HepG2 (cell line): ENCODE data around the gene FAM131A. TPM values are rescaled to one million over a fixed set of nuclear protein-coding genes. Genes with fewer than 3 reads are reported as not detected.

ENCODE experiments used
- ATAC-seq: fragments of 200-7000 bp; cut with Tn5 transposase; 3 replicates; pipeline ENCODE4 v1.9.1; 2020; ENCODE audit warnings: mild to moderate bottlenecking, moderate library complexity
- BruUV-seq: library from RNA; stranded (reverse); fragments of 400-500 nt; replicated peaks from 2 replicates; lab custom pipeline; 2021; lab: Mats Ljungman, UMichigan
- CTCF ChIA-PET: fragments of 300-600 bp; formaldehyde crosslinking; extraction: SDS; loops from one replicate; lab custom pipeline; 2021; ENCODE audit warnings: low total read pairs, inconsistent platforms, low intra/inter-chr PET ratio; lab: Yijun Ruan, JAX
- POLR2A ChIA-PET: fragments of 350-600 bp; sonication (Branson Sonifier 250); formaldehyde crosslinking; loops from one replicate; lab custom pipeline; 2020; ENCODE audit warnings: antibody characterized with exemption, inconsistent platforms; lab: Yijun Ruan, JAX
- DNase-seq: peaks from one replicate; pipeline ENCODE4 v3.0.0-alpha.2; 2015; ENCODE audit warnings: low spot score
- FAIRE-seq: peaks from 3 replicates; lab custom pipeline; 2011; peaks lifted over from hg19 to GRCh38; lab: Jason Lieb, UNC
- H2AFZ ChIP-seq: one replicate; pipeline ENCODE4 v1.6.1; 2011; ENCODE audit warnings: low read length, inconsistent platforms
- H3K27ac ChIP-seq: fragments of 300-600 bp; 3 replicates; pipeline ENCODE4 v1.8.0; 2011; ENCODE audit warnings: mixed run types, mild to moderate bottlenecking, mixed read lengths, low read length, inconsistent platforms; ENCODE audit not compliant: insufficient read depth; ENCODE audit errors: extremely low read length
- H3K27me3 ChIP-seq, 2 experiments: fragments of 200-600 bp in 1 of 2; 2 replicates in 1 of 2; 3 replicates in 1 of 2; pipeline versions ENCODE4 v1.6.0 to v1.8.0; 2011; ENCODE audit warnings: low read length in 2 of 2, mild to moderate bottlenecking in 2 of 2, moderate library complexity in 2 of 2, inconsistent platforms in 1 of 2; ENCODE audit not compliant: insufficient read depth in 2 of 2, control insufficient read depth in 1 of 2
- H3K36me3 ChIP-seq, 2 experiments: fragments of 200-600 bp in 1 of 2; replicated peaks in 1 of 2; 2 replicates in 1 of 2; 3 replicates in 1 of 2; pipeline versions ENCODE4 v1.5.1 to v1.8.0; 2011; ENCODE audit warnings: low read length in 2 of 2, inconsistent platforms in 1 of 2; ENCODE audit not compliant: insufficient read depth in 2 of 2, control insufficient read depth in 1 of 2
- H3K4me1 ChIP-seq: 2 replicates; pipeline ENCODE4 v1.5.1; 2012; ENCODE audit warnings: low read length, inconsistent platforms; ENCODE audit not compliant: insufficient read depth
- H3K4me2 ChIP-seq: 2 replicates; pipeline ENCODE4 v1.6.0; 2011; ENCODE audit warnings: low read depth, low read length, inconsistent platforms
- H3K4me3 ChIP-seq, 3 experiments: fragments of 200-600 bp in 1 of 3; sonication (generic), shearing (Covaris generic) in 1 of 3; replicated peaks in 1 of 3; 2 replicates each; pipeline ENCODE4 v1.5.1; 2011 to 2016; ENCODE audit warnings: low read length in 3 of 3, inconsistent platforms in 2 of 3, low read depth in 2 of 3, mild to moderate bottlenecking in 2 of 3, control low read depth in 1 of 3, mixed read lengths in 1 of 3; ENCODE audit not compliant: insufficient read depth in 1 of 3
- H3K79me2 ChIP-seq: one replicate; pipeline ENCODE4 v1.6.1; 2011; ENCODE audit warnings: low read length, inconsistent platforms; ENCODE audit not compliant: insufficient read depth
- H3K9ac ChIP-seq: 2 replicates; pipeline ENCODE4 v1.6.0; 2011; ENCODE audit warnings: mild to moderate bottlenecking, low read depth, low read length, inconsistent platforms; ENCODE audit not compliant: insufficient read depth
- H3K9me3 ChIP-seq: 2 replicates; pipeline ENCODE4 v1.5.1; 2012; ENCODE audit warnings: mild to moderate bottlenecking, low read length
- H4K20me1 ChIP-seq: 2 replicates; pipeline ENCODE4 v1.6.0; 2011; ENCODE audit warnings: inconsistent platforms, mild to moderate bottlenecking, low read length, moderate library complexity; ENCODE audit not compliant: insufficient read depth
- GFI1 ChIP-seq: sonication (generic); formaldehyde crosslinking; IDR thresholded peaks from 2 replicates; pipeline ENCODE4 v1.5.0; 2020; ENCODE audit warnings: missing genetic modification reagents, mild to moderate bottlenecking, borderline replicate concordance
- YY1 ChIP-seq: IDR thresholded peaks from 2 replicates; pipeline ENCODE4 v1.6.1; 2011; ENCODE audit warnings: low read length, low read depth, moderate library complexity, mild to moderate bottlenecking; ENCODE audit not compliant: insufficient read depth, insufficient replicate concordance
- ZNF296 ChIP-seq: sonication (generic); formaldehyde crosslinking; conservative IDR thresholded peaks from 2 replicates; pipeline ENCODE4 v1.5.0; 2020; ENCODE audit warnings: mild to moderate bottlenecking, missing genetic modification reagents
- ZNF333 ChIP-seq: sonication (generic); formaldehyde crosslinking; IDR thresholded peaks from 2 replicates; pipeline ENCODE4 v1.4.0; 2020; ENCODE audit warnings: mild to moderate bottlenecking, missing genetic modification reagents, borderline replicate concordance
- ZNF777 ChIP-seq: sonication (generic); formaldehyde crosslinking; IDR thresholded peaks from 2 replicates; pipeline ENCODE4 v1.4.0; 2020; ENCODE audit warnings: missing genetic modification reagents
- WGBS: methylation state at CpG from one replicate; pipeline ENCODE4 v1.1.6; 2017; ENCODE audit warnings: low lambda C conversion rate; 5-methylcytosine and 5-hydroxymethylcytosine counted together
- in situ Hi-C: cut with HindIII; loops from 2 replicates; pipeline ENCODE4 v1.10.0; 2017; ENCODE audit warnings: low pct_unique_long_range_greater_than_20kb; ENCODE audit not compliant: extremely low pct_ligation_motif_present
- intact Hi-C: fragments of 100-400 bp; cut with micrococcal nuclease; formaldehyde crosslinking; loops from one replicate; pipeline ENCODE4 v1.10.0; 2022; ENCODE audit not compliant: unreplicated experiment
- polyA plus RNA-seq, 8 experiments: library from polyadenylated mRNA; depleted of rRNA in 3 of 8; stranded (reverse) in 7 of 8; unstranded in 1 of 8; fragments of >200 nt; fragmentation: Illumina TruSeq in 4 of 8; extraction: Trizol in 4 of 8; gene quantifications; 2 replicates each; pipeline versions ENCODE4 v1.2.1 to v1.2.3, GENCODE V29; 2011 to 2016; ENCODE audit warnings: low read depth in 4 of 8, missing spikeins in 1 of 8, mixed read lengths in 1 of 8; ENCODE audit not compliant: insufficient read depth in 1 of 8
- total RNA-seq, 5 experiments: library from RNA; depleted of rRNA; stranded (reverse); fragments of >200 nt; fragmentation: Illumina TruSeq; extraction: Trizol; gene quantifications; 2 replicates each; pipeline ENCODE4 v1.2.3, GENCODE V29; 2016; ENCODE audit warnings: low read depth in 1 of 5
- TF ChIP-seq, protein P1 (sequence below): fragments of 450-650 bp; IDR thresholded peaks from 2 replicates; pipeline ENCODE4 v1.6.1; 2017

FAM131A gene
- total and polyA plus RNA-seq, 2 of the 13 experiments (the other 11 are each of a cell fraction or from before 2014, with no cell fraction given), result 9.2 to 9.3 TPM

DNA sequence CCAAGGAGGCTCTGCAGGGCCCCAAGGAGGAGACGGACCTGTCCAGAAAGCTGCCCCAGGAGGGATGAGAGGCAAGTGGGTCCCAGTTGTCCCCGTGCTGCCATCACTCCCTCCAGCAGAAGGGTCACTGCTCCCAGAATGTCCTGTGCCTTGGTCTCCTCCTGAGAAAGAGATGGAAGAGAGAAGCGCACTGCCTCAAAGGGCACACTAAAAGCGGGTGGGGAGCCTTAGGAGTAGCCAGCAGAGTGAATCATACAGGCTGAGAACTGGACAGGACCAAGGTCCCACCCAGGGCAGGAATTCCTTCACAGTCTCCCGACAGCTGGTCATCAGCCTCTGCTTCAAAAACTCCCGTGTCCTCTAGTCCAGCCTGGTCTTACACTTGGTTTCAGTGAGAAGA is 36.0 kb downstream of the FAM131A start:
- Histone ChIP-seq H3K36me3 (peaks cover 11 to 43% of the 10 kb centered on the region in 2 experiments), H3K9me3 (no peaks in the 10 kb centered on the region), H3K27me3 (no peaks in the 10 kb centered on the region; a peak in 1 of 5 replicates), H4K20me1 (peaks cover 11% of the 10 kb centered on the region), H2AFZ (no peak overlapping the region), H3K4me2 (no peak overlapping the region), H3K79me2 (peaks cover 15% of the 10 kb centered on the region), H3K4me1 (peaks cover 29% of the 10 kb centered on the region), H3K4me3 (no peak overlapping the region), H3K27ac (no peak overlapping the region), H3K9ac (no peak overlapping the region)
- no peak for DNase-seq
- ChIA-PET POLR2A (interaction anchor here (2.5 to 3.5 kb wide), 2 partner anchors 11 to 44 kb away, joined by 7 to 18 read pairs; partner anchors contain the start of genes CLCN2 and POLR2H), CTCF (no interaction called here)
- intact Hi-C loops (loop anchor here (5.0 kb wide), 1 partner anchor 1206 kb away; no protein-coding TSS in a partner anchor), in situ Hi-C loops (loop anchor here (10.0 kb wide), 2 partner anchors 91 to 141 kb away; no protein-coding TSS in a partner anchor)
- no peak for ATAC-seq
- TF ChIP-seq ZNF777 (CRISPR knock-in tag) (no peak), GFI1 (CRISPR knock-in tag) (no peak), ZNF333 (CRISPR knock-in tag) (no peak)
- TF ChIP-seq, protein P1, sequence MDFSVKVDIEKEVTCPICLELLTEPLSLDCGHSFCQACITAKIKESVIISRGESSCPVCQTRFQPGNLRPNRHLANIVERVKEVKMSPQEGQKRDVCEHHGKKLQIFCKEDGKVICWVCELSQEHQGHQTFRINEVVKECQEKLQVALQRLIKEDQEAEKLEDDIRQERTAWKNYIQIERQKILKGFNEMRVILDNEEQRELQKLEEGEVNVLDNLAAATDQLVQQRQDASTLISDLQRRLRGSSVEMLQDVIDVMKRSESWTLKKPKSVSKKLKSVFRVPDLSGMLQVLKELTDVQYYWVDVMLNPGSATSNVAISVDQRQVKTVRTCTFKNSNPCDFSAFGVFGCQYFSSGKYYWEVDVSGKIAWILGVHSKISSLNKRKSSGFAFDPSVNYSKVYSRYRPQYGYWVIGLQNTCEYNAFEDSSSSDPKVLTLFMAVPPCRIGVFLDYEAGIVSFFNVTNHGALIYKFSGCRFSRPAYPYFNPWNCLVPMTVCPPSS, result no peak
- 100% methylated on average over 6 of the region's 6 CpGs for WGBS
- no TSS peak for BruUV-seq
- FAIRE-seq, result no peak

DNA sequence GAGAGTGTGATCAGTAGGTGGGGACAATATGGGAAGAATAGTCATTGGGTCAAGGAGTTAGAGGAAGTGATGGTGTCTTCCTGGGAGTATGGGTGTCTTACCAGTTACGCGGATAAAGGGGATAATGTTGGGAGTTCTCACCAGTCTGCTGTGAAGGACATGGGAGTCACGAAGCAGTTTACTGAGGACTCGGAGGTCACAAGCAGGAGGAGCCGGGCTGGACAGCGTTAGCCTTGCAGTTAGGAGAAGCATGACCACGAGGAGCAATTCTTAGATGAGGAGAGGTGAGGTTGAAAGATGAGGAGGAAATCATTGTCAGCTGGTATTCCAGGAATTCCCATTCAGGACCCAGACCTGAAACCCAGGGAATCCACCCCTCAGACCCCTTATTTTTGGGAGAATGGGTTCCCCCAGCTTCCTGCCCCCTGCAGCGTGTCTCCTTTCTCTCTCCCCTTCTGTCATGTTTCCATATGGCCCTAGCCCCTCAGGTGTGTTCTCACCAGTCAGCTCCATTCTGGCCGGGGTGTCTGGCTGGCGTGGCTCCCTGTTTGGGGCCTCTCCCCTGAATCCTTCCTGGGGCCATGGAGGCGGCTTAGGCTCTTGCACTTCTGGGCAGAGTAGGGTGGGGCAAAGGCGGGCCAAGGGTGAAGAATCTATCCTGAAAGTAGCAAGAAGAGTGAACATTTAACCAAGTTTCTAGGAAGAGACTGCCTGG is 38.5 kb downstream of the FAM131A start:
- no TSS peak for BruUV-seq
- H3K27me3 ChIP-seq, result no peaks in the 10 kb centered on the region; a peak in 1 of 5 replicates
- TF ChIP-seq YY1 (no peak), ZNF296 (CRISPR knock-in tag) (no peak)
- no peak overlapping the region for H3K9ac ChIP-seq
- ATAC-seq (no peak), FAIRE-seq (no peak), DNase-seq (no peak)
- 96% methylated on average over 12 of the region's 12 CpGs for WGBS
- CTCF ChIA-PET, result no interaction called here
- POLR2A ChIA-PET, result interaction anchor here (0.6 kb wide), 1 partner anchor 10 kb away, joined by 3 read pairs; no protein-coding TSS in a partner anchor
- H3K4me2 ChIP-seq, result no peak overlapping the region
- H3K27ac ChIP-seq, result no peak overlapping the region
- H3K4me1 ChIP-seq, result peaks cover 36% of the 10 kb centered on the region
- no peak overlapping the region for H3K4me3 ChIP-seq
- no peaks in the 10 kb centered on the region for H3K9me3 ChIP-seq
- H2AFZ ChIP-seq, result no peak overlapping the region
- H3K79me2 ChIP-seq, result peaks cover 25% of the 10 kb centered on the region
- intact Hi-C loops (no loop called here), in situ Hi-C loops (loop anchor here (10.0 kb wide), 2 partner anchors 89 to 139 kb away; no protein-coding TSS in a partner anchor)
- H4K20me1 ChIP-seq, result peaks cover 6% of the 10 kb centered on the region; the same call in 1 of the 2 replicates
- peaks cover 11 to 37% of the 10 kb centered on the region in 2 experiments for H3K36me3 ChIP-seq
